ENCODE data around the gene UNK.

UNK gene

DNA sequence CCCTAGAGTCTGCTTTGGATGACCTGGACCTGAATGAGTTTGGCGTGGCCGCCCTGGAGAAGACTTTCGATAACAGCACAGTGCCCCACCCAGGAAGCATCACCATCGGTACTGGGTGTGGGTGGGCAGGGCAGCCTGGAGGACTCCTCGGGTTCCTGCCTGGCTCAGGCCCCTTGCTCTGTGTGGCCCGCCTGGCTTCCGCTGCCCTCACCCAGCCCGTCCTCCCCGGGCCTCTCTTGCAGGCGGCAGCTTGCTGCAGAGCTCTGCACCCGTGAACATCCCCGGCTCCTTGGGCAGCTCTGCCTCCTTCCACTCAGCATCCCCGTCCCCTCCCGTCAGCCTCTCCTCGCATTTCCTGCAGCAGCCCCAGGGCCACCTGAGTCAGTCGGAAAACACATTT, 35.1 kb downstream of the UNK start:
- H3K9me3 ChIP-seq (ENCODE audit: control insufficient read depth in 1 of 2, low read length in 2 of 2), result no peaks in the 10 kb centered on the region
- no peaks in the 10 kb centered on the region for H3K27me3 ChIP-seq (ENCODE audit: control insufficient read depth in 1 of 2, insufficient read depth in 2 of 2, low read length in 2 of 2)
- no peak overlapping the region for H3K27ac ChIP-seq (ENCODE audit: low read depth, low read length)
- H3K4me3 ChIP-seq (ENCODE audit: low read depth in 1 of 2, low read length in 2 of 2), result no peak overlapping the region
- no peak overlapping the region for H3K9ac ChIP-seq (ENCODE audit: low read depth in 1 of 2, low read length in 2 of 2)
- H3K4me1 ChIP-seq (ENCODE audit: control insufficient read depth in 1 of 2, insufficient read depth in 2 of 2, low read length in 2 of 2), result peaks cover 10 to 12% of the 10 kb centered on the region in 2 donors
- H3K36me3 ChIP-seq (ENCODE audit: control insufficient read depth in 1 of 2, insufficient read depth in 2 of 2, low read length in 2 of 2), result peaks cover 41 to 77% of the 10 kb centered on the region in 2 donors

- no peaks in the 10 kb centered on the region for H3K27me3 ChIP-seq (ENCODE audit: control insufficient read depth in 1 of 2, insufficient read depth in 2 of 2, low read length in 2 of 2)
- peaks cover 10 to 12% of the 10 kb centered on the region in 2 donors for H3K4me1 ChIP-seq (ENCODE audit: control insufficient read depth in 1 of 2, insufficient read depth in 2 of 2, low read length in 2 of 2)
- H3K4me3 ChIP-seq (ENCODE audit: low read depth in 1 of 2, low read length in 2 of 2), result no peak overlapping the region
- peaks cover 41 to 71% of the 10 kb centered on the region in 2 donors for H3K36me3 ChIP-seq (ENCODE audit: control insufficient read depth in 1 of 2, insufficient read depth in 2 of 2, low read length in 2 of 2)
- H3K27ac ChIP-seq (ENCODE audit: low read depth, low read length), result no peak overlapping the region
- no peak overlapping the region for H3K9ac ChIP-seq (ENCODE audit: low read depth in 1 of 2, low read length in 2 of 2)
- no peaks in the 10 kb centered on the region for H3K9me3 ChIP-seq (ENCODE audit: control insufficient read depth in 1 of 2, low read length in 2 of 2)
These were observed 35.8 kb downstream of the UNK start for GRCh38 chr17:75820094-75821080.

GRCh38 chr17:75821552-75821951, 36.9 kb downstream of the UNK start:
- Histone ChIP-seq H3K9me3 (ENCODE audit: control insufficient read depth in 1 of 2, low read length in 2 of 2) (no peaks in the 10 kb centered on the region), H3K4me3 (ENCODE audit: low read depth in 1 of 2, low read length in 2 of 2) (no peak overlapping the region), H3K27ac (ENCODE audit: low read depth, low read length) (no peak overlapping the region), H3K27me3 (ENCODE audit: control insufficient read depth in 1 of 2, insufficient read depth in 2 of 2, low read length in 2 of 2) (no peaks in the 10 kb centered on the region), H3K4me1 (ENCODE audit: control insufficient read depth in 1 of 2, insufficient read depth in 2 of 2, low read length in 2 of 2) (peaks cover 10 to 12% of the 10 kb centered on the region in 2 donors), H3K9ac (ENCODE audit: low read depth in 1 of 2, low read length in 2 of 2) (no peak overlapping the region), H3K36me3 (ENCODE audit: control insufficient read depth in 1 of 2, insufficient read depth in 2 of 2, low read length in 2 of 2) (peaks cover 38 to 69% of the 10 kb centered on the region in 2 donors)

- peaks cover 12 to 16% of the 10 kb centered on the region in 2 donors for H3K4me1 ChIP-seq (ENCODE audit: control insufficient read depth in 1 of 2, insufficient read depth in 2 of 2, low read length in 2 of 2)
- H3K27ac ChIP-seq (ENCODE audit: low read depth, low read length), result no peak overlapping the region
- H3K9me3 ChIP-seq (ENCODE audit: control insufficient read depth in 1 of 2, low read length in 2 of 2), result no peaks in the 10 kb centered on the region
- no peak overlapping the region for H3K9ac ChIP-seq (ENCODE audit: low read depth in 1 of 2, low read length in 2 of 2)
- no peaks in the 10 kb centered on the region for H3K27me3 ChIP-seq (ENCODE audit: control insufficient read depth in 1 of 2, insufficient read depth in 2 of 2, low read length in 2 of 2)
- H3K4me3 ChIP-seq (ENCODE audit: low read depth in 1 of 2, low read length in 2 of 2), result no peak overlapping the region
- H3K36me3 ChIP-seq (ENCODE audit: control insufficient read depth in 1 of 2, insufficient read depth in 2 of 2, low read length in 2 of 2), result peaks cover 32 to 65% of the 10 kb centered on the region in 2 donors
These were observed 37.7 kb downstream of the UNK start for GRCh38 chr17:75822119-75822799.

DNA sequence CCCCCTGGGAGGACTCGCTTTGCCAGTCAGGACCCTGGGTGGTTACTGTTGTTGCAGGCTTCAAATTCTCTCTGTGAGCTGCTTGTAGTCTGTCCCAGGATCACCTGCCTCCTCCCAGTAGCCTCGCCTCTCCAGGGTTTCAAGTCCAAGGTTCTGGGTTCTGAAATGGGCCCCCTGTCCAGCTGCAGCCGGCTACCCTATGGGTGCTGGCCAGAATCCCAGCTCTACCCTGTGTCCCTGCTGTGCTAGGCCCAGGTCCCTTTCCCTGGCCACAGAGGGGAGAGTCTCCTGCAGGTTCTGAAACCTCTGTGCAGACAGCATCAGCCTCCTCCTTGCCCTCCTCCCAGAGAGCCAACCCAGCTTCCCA, 38.2 kb downstream of the UNK start:
- Histone ChIP-seq H3K36me3 (ENCODE audit: control insufficient read depth in 1 of 2, insufficient read depth in 2 of 2, low read length in 2 of 2) (peaks cover 29 to 60% of the 10 kb centered on the region in 2 donors), H3K27ac (ENCODE audit: low read depth, low read length) (no peak overlapping the region)

DNA sequence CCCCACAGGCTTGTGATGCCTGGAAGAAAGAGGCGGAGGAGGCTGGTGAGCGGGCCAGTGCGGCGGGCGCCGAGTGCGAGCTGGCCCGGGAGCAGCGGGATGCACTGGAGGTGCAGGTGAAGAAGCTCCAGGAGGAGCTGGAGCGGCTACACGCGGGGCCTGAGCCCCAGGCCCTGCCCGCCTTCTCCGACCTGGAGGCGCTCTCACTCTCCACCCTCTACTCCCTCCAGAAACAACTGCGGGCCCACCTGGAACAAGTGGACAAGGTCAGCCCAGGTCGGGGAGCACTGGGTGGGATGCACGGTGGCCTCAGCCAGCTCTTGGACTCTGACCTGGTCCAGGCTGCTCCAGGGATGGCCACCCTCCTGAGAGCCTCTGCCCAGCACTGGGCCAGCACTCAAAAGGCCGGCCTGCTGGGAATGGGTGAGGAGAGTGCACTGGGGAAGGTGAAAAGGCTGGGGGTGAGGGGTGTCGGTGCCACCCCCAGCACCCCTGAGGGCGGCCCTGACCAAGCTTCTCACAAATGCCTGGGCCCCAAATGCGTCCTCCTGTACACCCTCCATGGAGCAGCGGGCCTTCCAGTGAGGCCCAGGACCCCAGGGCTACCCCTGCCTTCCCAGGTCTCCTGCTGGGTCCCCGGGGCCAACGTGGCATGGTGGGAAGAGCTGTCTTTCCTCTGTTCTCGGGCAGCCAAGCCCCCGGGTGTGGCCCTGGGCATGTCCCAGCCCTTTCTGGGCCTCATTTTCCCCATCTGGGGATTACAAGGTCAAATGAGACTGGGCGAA, 38.8 kb downstream of the UNK start:
- Histone ChIP-seq H3K9me3 (ENCODE audit: control insufficient read depth in 1 of 2, low read length in 2 of 2) (no peaks in the 10 kb centered on the region), H3K36me3 (ENCODE audit: control insufficient read depth in 1 of 2, insufficient read depth in 2 of 2, low read length in 2 of 2) (peaks cover 29 to 53% of the 10 kb centered on the region in 2 donors), H3K4me3 (ENCODE audit: low read depth in 1 of 2, low read length in 2 of 2) (no peak overlapping the region), H3K4me1 (ENCODE audit: control insufficient read depth in 1 of 2, insufficient read depth in 2 of 2, low read length in 2 of 2) (peaks cover 12 to 25% of the 10 kb centered on the region in 2 donors), H3K27ac (ENCODE audit: low read depth, low read length) (no peak overlapping the region), H3K9ac (ENCODE audit: low read depth in 1 of 2, low read length in 2 of 2) (no peak overlapping the region), H3K27me3 (ENCODE audit: control insufficient read depth in 1 of 2, insufficient read depth in 2 of 2, low read length in 2 of 2) (no peaks in the 10 kb centered on the region)

More for the DNA sequence above, 38.2 kb downstream of the UNK start:
- no peaks in the 10 kb centered on the region for H3K9me3 ChIP-seq (ENCODE audit: control insufficient read depth in 1 of 2, low read length in 2 of 2)
- no peak overlapping the region for H3K9ac ChIP-seq (ENCODE audit: low read depth in 1 of 2, low read length in 2 of 2)
- H3K4me3 ChIP-seq (ENCODE audit: low read depth in 1 of 2, low read length in 2 of 2), result no peak overlapping the region
- H3K4me1 ChIP-seq (ENCODE audit: control insufficient read depth in 1 of 2, insufficient read depth in 2 of 2, low read length in 2 of 2), result peaks cover 12 to 21% of the 10 kb centered on the region in 2 donors
- no peaks in the 10 kb centered on the region for H3K27me3 ChIP-seq (ENCODE audit: control insufficient read depth in 1 of 2, insufficient read depth in 2 of 2, low read length in 2 of 2)

DNA sequence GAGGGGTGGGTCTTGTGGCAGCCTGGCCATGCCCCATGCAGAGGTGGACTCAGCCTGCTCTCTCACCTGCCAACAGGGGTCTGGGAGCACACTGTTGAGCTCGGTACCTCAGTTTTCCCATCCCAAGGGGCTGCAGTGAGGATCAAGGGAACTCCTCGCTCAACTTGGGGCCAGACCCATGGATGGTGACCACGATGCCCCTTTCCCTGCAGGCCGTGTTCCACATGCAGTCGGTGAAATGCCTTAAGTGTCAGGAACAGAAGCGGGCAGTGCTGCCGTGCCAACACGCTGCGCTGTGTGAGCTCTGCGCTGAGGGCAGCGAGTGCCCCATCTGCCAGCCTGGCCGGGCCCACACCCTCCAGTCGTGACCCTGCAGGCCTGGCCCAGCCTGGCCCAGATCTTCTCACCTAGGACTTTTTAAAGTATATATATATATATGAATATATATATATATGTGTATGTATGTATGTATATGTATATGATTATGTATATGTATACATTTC, 39.5 kb downstream of the UNK start:
- peaks cover 26 to 50% of the 10 kb centered on the region in 2 donors for H3K36me3 ChIP-seq (ENCODE audit: control insufficient read depth in 1 of 2, insufficient read depth in 2 of 2, low read length in 2 of 2)
- no peak overlapping the region for H3K9ac ChIP-seq (ENCODE audit: low read depth in 1 of 2, low read length in 2 of 2)
- no peaks in the 10 kb centered on the region for H3K9me3 ChIP-seq (ENCODE audit: control insufficient read depth in 1 of 2, low read length in 2 of 2)
- no peak overlapping the region for H3K4me3 ChIP-seq (ENCODE audit: low read depth in 1 of 2, low read length in 2 of 2)
- peaks cover 12 to 25% of the 10 kb centered on the region in 2 donors for H3K4me1 ChIP-seq (ENCODE audit: control insufficient read depth in 1 of 2, insufficient read depth in 2 of 2, low read length in 2 of 2)
- H3K27me3 ChIP-seq (ENCODE audit: control insufficient read depth in 1 of 2, insufficient read depth in 2 of 2, low read length in 2 of 2), result no peaks in the 10 kb centered on the region
- no peak overlapping the region for H3K27ac ChIP-seq (ENCODE audit: low read depth, low read length)

DNA sequence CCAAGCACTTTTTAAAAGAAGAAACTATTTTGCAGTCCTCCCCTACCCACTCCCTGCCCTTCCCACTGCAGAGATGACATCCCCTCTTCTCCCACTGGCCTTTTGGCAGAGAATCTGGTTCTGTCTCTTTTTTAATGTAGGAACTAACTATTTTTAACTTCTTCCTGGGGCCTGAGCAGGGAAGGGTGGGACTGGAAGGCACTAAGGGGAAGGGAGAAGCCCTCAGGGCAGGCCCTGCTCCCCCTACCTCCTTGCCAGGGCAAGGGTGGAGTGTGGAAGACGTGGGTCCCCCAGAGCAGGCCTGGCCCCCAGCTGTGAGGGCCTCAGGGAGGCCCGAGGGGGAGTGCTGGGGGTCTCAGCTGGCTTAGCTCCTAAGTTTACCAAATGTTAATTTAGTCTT, 40.1 kb downstream of the UNK start:
- no peaks in the 10 kb centered on the region for H3K27me3 ChIP-seq (ENCODE audit: control insufficient read depth in 1 of 2, insufficient read depth in 2 of 2, low read length in 2 of 2)
- peaks cover 20 to 44% of the 10 kb centered on the region in 2 donors for H3K36me3 ChIP-seq (ENCODE audit: control insufficient read depth in 1 of 2, insufficient read depth in 2 of 2, low read length in 2 of 2)
- peaks cover 12 to 25% of the 10 kb centered on the region in 2 donors for H3K4me1 ChIP-seq (ENCODE audit: control insufficient read depth in 1 of 2, insufficient read depth in 2 of 2, low read length in 2 of 2)
- no peaks in the 10 kb centered on the region for H3K9me3 ChIP-seq (ENCODE audit: control insufficient read depth in 1 of 2, low read length in 2 of 2)
- no peak overlapping the region for H3K9ac ChIP-seq (ENCODE audit: low read depth in 1 of 2, low read length in 2 of 2)
- H3K4me3 ChIP-seq (ENCODE audit: low read depth in 1 of 2, low read length in 2 of 2), result no peak overlapping the region
- H3K27ac ChIP-seq (ENCODE audit: low read depth, low read length), result no peak overlapping the region

GRCh38 chr17:75825149-75825552, 40.5 kb downstream of the UNK start:
- H3K27me3 ChIP-seq (ENCODE audit: control insufficient read depth in 1 of 2, insufficient read depth in 2 of 2, low read length in 2 of 2), result no peaks in the 10 kb centered on the region
- H3K4me1 ChIP-seq (ENCODE audit: control insufficient read depth in 1 of 2, insufficient read depth in 2 of 2, low read length in 2 of 2), result peaks cover 12 to 25% of the 10 kb centered on the region in 2 donors
- no peak overlapping the region for H3K27ac ChIP-seq (ENCODE audit: low read depth, low read length)
- no peak overlapping the region for H3K4me3 ChIP-seq (ENCODE audit: low read depth in 1 of 2, low read length in 2 of 2)
- H3K9ac ChIP-seq (ENCODE audit: low read depth in 1 of 2, low read length in 2 of 2), result no peak overlapping the region
- H3K9me3 ChIP-seq (ENCODE audit: control insufficient read depth in 1 of 2, low read length in 2 of 2), result no peaks in the 10 kb centered on the region
- H3K36me3 ChIP-seq (ENCODE audit: control insufficient read depth in 1 of 2, insufficient read depth in 2 of 2, low read length in 2 of 2), result peaks cover 16 to 39% of the 10 kb centered on the region in 2 donors

All from duodenal mucosa (tissue), 2 donors.